HG03066 (cell line): ENCODE data around the gene SEPTIN5.

Source experiments
- ATAC-seq: cut with Tn5 transposase; IDR thresholded peaks from one replicate; pipeline ENCODE4 v1.9.1; 2021; ENCODE audit warnings: low read depth; ENCODE audit not compliant: unreplicated experiment

The SEPTIN5 gene

DNA sequence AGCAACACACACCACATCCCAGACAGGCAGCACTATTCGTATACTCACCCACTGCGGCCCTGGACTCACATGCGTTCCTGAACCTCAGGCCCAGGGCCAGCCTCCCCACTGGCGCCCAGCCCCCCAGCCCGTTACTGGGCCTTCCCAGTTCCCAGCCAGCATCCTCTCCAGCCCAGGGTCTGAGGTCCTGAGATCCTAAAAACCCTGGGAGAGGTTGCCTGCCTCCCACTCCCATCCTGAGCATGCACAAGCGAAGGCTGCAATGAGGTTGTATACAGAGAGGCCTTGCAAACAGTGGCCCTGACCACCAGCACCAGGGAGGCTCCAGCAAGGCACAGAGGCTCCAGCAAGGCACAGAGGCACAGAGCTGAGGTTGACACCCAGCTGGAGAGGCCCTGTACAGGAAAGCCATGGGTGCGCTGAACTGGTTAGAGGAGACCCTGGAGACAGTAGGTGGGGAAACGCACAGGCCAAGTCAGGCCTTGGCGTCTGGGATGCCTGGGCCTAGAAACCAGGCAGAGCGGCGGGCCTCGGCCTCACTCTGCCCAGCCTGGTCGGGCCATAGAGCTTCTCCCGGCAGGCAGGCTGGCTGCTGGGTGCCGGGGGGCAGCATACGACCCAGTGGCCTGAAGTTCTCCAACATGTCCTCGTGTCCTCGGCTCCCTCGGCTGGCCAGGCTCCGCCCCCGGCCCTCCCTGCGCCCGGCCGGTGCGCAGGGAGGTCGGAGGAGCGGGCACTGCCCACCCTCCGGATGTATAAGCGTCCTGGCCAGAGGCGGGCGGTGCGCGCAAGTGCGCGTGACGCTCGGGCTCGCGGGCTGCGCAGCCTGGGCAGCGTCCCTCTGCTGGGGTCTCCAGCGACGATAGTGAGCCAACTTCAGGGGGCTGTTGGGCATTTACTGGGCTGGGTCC is 43.9 kb downstream of the SEPTIN5 start:
- ATAC-seq, result no peak

DNA sequence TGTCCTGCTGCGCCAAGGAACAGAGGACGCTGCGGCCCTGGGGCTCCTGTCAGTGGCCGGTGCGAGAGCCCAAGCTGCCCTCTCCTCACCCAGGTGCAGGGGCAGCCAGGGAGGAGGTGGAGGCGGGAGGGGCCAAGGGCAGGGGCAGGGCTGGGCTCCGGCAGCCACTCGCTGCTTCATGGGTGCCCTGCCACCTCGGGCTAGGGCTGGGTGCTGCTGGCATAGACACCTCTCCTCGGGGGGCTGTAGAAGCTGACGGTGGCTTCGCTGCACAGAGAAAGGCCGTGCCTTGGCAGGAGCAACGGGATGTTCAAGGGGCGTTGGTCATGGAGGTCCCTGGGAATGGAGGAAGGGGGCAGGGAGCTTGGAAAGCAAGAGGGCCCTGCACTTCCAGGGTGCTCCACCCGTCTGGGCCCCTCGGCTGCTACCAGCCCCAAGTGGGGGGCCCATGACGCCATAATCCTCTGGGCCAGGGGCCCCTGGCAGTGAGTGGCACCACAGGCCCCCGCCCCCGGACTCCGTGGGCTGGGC is 44.7 kb downstream of the SEPTIN5 start:
- no peak for ATAC-seq

DNA sequence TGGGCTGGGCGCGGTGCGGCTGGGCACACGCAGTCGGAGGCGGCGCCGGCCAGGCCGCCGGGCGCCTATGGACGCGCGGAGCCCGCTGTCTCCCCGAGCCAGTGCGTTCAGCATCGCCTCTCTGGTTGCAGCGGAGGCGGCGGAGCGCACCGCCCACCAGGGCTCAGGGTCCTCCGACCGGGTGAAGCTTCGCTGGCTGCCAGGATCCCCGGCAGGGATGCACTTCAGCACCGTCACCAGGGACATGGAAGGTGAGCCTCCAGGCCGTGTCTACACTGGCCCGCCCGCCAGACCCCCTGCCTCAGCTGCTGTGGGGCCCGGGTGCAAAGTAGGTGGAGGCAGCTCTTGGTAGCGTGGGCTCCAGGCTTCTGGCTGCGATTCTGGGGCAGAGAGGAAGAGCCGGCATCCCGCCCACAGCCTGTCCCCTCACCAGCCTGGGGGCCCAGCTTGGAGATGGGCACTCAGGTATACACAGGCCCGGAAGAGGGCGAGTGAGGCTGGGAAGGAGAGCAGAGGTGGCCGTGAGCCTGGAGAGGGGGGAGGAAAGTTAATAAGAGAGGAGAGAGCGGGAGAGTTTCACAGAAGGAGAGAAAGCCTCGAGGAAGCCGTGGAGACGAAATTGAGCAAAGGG is 45.2 kb downstream of the SEPTIN5 start:
- no peak for ATAC-seq

DNA sequence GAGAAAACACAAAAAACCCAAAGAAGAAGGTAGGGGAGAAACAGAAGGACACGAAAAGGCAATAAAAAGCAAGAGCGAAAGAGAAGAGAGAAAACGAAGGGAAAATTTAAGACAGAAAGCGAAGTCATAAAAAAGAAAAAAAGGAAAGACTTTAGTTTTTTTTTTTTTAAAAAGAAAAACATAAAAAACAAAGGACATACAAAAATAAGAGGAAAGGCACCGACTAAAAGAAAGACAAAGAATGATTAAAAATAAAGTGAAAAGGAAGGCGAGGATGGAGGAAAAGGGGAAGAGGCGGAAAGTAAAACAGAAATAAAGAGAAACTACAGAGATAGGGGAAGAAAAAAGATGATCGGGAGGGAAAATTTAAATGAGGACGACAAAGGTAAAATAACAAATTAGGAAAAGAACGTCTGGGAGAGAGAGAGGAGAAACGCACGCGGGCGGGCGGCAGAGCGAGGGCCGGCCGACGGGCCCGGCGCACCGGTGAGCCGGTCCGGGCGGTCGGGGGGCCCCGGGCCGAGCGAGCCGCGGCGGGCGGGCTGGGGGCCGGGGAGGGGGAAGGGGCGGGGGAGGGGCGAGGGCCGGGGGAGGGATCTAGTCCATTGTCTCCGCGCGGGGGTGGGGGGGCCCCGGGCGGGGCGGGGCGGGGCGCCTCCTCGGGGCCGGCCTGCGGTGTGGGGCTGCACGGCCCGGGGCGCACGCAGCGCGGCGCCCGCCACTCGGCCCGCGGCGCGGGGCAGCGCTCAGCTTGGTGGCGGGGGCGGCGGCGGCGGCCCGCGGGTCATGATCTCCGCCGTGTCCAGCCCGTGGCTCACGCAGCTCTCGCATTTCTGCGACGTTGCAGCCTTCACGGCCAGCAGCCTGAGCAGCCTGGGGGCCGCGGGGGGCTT is 46.0 kb downstream of the SEPTIN5 start, which contains the start of gene TBX1:
Gene TBX1 (plus strand): TSS at position 721 of the 893 bp plus-strand sequence. CDS start 66 bp downstream, at position 787.
- ATAC-seq, result no peak

DNA sequence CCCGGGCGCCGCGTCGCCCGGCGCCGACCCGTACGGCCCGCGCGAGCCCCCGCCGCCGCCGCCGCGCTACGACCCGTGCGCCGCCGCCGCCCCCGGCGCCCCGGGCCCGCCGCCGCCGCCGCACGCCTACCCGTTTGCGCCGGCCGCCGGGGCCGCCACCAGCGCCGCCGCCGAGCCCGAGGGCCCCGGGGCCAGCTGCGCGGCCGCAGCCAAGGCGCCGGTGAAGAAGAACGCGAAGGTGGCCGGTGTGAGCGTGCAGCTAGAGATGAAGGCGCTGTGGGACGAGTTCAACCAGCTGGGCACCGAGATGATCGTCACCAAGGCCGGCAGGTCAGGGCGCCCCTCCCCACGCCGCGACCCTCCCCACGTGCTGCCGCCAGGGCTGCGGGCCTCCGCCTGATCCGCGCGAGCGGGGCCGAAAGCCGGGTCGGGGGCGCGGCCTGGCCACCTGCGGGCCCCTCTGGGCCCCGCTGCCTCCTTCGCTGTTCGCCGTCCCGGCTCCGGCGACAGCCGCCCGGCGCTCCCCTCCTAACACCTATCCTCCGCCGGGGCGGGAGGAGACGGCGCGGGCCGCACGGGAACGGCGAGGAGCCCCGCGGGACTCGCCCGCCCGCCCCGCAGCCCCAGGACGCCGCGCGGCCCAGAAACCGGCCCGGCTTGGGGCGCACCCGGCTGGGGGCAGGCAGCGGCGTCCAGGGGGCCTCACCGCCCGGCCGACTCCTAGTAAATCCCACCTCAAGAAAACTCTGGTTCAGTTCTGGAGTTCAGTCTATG is 46.8 kb downstream of the SEPTIN5 start:
- ATAC-seq, result no peak

DNA sequence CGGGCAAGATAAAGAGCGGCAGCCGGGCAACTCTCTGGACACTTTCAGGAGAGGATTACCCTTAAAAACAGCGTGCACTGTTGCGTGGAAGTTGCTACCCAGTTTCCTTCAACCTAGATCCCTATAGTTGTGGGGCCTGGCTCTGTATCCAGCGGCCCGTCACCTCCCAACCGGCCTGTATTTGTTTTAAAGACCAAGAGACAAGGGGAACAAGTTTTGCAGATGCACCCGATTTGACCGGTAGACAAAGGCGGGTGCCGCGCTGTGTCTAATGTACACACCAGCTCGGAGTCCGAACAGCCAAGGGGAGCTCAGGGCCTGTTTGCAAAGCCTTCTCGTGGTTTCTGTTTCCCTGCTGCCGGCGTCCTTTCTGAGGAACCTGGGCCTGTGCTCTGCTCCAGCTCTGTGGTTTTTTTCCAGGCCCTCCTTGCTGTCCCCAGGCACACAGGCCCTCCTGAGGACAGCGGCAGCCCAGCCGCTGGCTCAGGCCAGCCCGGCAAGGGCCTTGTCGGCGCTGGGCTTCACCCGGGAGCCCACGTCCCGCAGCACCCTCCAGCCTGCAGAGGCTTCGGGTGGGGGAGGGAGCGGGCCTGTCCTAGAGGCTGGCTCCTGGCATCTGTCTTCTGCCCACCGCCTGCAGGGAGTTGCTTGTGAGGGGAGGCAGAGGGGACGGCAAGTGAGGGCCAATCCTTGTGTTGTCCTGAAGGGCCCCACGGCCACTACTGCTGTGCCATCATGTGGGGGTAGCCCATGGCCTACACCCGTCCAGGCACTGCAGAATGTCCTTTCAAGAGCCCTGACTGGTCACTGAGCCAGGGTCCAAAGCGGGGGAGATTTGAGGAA is 47.6 kb downstream of the SEPTIN5 start:
- ATAC-seq, result no peak

DNA sequence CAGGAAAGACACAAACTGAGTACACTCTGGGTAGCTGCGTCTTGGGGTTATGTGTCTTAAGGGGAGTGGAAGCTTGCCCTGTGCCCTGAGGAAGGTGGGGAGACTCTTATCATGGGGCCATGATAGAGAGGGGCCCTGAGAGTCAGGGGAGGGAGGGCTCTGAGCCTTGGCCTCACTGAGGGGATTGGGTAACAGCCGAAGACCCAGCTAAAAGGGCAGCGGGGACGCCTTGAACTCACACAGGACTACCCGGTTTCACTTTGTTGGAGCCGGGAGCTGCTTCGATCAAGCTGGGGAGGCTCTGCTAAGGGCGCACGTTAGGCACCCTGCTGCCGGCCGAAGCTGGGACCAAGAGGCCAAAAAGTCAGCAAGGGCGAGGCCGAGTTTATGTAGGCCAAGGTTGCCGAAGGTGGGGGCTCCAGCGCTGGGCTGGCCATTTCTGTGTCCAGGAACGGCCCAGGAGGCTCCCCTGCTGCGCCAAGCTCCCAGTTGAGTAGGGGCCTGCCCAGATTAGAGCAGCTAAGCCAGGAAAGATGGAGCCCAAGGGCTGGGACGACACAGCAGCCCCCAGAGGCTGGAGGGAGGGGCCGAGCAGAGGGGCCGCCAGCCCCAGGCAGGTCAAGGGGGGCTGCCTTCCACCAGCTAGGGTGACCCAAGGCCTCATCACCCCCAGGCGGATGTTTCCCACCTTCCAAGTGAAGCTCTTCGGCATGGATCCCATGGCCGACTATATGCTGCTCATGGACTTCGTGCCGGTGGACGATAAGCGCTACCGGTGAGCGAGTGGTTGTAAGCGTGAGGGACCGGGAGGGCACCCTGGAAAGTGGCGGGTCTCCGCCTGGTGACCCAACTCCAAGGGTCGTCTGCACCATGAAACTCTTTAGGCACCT is 48.5 kb downstream of the SEPTIN5 start:
- no peak for ATAC-seq

DNA sequence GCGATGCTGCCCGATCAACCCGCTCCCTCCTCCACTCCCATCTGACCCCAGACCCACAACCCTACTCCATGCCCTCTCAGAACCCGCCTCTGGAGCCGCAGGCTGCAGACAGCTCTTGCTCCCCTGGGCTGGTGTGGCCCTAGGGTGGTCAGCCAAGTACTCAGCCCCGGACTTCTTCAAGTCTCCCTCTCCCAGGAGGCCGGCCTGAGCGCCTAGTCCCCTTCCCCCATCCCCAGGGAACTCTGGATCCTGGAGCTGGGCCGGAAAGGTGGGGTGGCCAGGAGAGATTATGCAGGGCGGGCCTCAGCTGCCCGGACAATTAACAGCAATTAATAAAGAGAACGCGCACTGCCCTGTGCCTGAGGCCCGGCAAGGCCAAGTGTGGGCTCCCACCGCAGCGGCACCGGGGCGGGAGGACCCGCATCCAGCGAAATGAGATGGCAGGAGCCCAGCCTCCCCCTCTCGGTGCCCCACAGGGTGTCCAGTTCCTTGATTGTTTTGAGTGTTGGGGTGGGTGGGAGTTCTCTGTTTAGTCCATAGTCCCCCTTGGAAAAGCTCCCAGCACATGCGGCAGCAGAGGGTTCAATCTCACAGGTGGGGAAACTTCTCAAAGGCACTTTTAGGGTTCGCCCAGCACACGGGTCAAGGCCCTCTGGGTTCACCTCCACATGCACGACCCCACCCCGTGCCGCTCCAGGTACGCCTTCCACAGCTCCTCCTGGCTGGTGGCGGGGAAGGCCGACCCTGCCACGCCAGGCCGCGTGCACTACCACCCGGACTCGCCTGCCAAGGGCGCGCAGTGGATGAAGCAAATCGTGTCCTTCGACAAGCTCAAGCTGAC is 49.4 kb downstream of the SEPTIN5 start:
- no peak for ATAC-seq

DNA sequence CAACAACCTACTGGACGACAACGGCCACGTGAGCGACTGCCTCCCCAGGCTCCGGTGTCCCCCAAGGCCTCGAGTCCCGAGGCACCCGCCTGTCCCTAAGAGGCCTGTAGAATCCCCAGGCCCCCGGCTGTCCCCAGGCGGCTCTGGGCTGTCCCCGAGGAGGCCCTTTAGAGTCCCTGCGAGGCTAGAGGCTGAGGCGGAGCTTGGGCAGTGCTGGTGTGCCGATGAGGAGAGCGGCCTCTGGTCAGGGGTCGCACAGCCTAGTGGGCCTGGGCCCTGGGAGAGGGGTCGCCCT is 49.9 kb downstream of the SEPTIN5 start:
- no peak for ATAC-seq

DNA sequence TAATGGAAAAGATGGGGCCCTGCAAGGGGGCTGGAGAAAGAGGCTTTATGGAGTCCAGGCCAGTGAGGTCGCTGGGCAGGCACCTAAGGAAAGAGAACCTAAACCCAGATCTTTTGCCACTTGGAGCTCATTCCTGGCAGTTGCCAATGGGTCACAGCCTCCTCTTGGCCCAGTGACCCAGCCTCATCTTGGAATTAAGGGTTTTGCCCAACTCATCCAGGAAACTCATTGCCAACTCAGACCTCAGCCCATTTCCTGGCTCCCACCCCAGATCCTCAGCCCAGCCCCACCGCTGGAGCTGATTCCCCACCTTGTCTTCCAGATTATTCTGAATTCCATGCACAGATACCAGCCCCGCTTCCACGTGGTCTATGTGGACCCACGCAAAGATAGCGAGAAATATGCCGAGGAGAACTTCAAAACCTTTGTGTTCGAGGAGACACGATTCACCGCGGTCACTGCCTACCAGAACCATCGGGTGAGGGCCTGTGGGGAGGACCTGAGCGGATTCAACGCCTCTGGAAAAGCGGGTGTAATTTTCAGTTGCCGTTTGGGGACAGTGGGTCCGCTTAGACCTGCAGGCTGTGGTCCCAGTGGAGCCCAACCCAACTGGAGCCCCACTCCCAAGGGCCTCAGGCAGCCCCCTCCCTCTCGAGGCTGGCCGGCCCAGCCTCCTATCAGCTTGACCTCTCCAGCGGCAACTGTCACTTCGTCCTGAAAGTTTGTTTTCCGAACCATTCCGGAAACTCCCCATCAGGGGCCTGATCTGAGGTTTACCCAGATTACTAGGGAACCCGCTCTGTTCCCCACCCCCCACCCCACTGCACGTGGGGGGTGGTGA is 50.6 kb downstream of the SEPTIN5 start:
- ATAC-seq, result no peak

DNA sequence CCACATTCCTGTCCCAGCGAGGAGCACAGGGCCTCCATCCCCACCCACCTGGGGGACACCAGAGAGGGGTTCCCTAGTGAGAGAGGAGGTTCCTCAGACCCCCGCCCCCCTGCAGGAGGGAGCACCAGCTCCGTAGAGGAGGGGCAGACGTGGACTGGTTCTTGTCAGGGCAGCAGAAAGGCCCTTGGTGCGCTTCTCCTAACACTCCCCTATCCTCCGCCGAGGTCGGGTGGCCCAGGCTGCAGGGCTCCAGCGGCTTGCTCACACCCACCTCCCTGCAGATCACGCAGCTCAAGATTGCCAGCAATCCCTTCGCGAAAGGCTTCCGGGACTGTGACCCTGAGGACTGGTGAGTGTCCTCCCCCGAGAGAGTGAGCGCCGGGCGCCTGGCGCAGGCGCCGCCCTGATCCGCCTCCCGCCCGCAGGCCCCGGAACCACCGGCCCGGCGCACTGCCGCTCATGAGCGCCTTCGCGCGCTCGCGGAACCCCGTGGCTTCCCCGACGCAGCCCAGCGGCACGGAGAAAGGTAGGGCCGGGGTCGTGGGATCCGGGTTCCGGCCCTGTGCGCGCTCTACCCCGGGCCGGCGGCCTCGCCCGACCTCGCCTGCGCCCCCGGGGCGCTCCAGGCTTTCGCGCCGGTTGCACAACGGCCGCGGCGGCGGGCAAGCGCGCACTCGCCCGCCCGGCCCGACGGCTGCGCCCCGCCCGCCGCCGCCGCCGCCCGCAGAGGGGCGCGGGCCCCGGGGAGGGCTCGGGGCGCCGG is 51.4 kb downstream of the SEPTIN5 start:
- no peak for ATAC-seq

DNA sequence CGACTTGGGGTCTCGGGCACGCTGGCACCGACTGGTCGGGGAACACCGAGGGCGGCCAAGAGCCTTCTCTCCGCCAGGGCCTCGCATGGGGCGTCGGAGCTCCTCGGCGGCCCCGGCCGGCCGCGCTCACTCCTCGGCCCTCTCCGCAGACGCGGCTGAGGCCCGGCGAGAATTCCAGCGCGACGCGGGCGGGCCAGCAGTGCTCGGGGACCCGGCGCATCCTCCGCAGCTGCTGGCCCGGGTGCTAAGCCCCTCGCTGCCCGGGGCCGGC is 51.9 kb downstream of the SEPTIN5 start:
- no peak for ATAC-seq

DNA sequence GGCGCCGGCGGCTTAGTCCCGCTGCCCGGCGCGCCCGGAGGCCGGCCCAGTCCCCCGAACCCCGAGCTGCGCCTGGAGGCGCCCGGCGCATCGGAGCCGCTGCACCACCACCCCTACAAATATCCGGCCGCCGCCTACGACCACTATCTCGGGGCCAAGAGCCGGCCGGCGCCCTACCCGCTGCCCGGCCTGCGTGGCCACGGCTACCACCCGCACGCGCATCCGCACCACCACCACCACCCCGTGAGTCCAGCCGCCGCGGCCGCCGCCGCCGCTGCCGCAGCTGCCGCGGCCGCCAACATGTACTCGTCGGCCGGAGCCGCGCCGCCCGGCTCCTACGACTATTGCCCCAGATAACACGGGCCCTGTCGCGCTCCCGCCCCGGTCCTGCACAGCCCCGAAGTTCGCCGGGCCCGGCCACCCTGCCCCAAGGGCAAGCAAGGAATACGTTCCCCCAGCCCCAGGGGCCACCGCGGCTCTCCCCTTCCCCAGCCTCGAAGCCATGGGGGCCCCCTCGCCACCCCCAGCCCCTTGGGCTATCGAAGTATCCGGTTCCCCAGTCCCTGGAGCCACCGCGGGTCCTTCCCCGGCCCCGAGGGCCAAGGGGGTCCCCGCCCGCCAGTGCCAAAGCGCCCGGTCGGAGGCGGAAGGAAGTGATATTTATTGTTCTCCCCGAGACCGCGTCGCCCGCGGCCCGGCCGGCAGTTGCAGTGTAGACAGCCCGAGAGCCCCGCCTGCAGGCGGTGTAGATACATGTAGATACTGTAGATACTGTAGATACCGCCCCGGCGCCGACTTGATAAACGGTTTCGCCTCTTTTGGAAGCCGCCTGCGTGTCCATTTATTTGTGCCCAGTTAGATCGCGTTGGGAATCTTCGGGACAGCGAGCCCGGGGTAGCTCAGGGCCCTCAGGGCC is 52.5 kb downstream of the SEPTIN5 start:
- ATAC-seq, result no peak

DNA sequence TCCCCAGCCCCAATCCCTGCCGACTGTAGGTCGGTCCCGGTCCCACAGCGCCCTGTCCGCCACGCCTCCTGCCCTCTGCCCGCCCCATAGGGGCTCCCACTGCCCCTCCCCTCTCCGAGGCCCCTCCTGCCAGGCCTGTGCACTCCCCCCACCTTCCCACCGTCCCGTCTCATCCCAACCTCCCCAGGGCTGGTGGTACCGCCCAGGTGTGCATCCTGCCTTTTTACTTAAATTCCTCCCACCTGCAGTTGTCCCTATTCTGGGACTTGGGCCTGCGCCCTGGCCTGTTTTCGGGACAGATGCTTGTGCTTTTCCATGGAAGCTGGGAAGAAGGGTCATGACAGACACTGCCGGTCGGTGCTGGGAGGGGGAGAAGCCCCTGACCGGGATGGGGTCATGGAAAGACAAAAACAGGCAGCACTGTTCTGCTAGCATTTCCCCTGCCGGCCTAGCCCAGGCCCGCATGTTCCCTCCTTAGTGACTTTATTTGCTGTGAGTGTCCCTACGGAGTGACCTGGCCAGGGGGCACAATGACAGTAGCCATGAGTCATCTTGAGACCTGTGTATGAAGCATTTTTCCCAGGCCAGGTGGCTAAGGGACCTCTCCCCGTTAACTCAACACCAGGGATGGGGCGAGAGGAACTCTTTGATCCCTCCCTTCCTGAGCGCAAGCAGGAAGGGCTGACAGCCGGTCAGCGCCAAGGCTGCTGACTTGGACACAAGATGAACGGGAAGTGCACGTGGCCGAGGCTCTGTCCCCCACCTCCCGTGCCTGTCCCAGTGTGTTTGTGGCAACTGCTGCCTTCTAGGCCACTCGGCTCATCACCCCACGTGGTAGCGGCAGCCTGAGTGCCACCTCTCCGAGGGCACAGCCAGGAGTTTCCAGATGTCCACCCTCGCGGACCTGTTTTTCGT is 53.4 kb downstream of the SEPTIN5 start:
- ATAC-seq, result no peak
